ENCODE measurements around the gene SLX9.

GRCh38 chr21:44942566-44942965 is 2.7 kb downstream of the SLX9 start:
- TF ChIP-seq CTCF (IDR thresholded peaks at IDR 0.05; ENCODE audit: low read length) (no peak), EZH2 (IDR thresholded peaks at IDR 0.05; ENCODE audit: borderline replicate concordance, low read length) (no peak)
